RWPE2 (cell line): ENCODE measurements around the gene SMYD5.

Experiments
- ATAC-seq: fragments of 200-7000 bp; cut with Tn5 transposase; 3 replicates; pipeline ENCODE4 v1.9.1; 2021; ENCODE audit warnings: low read depth
- DNase-seq: peaks from one replicate; pipeline ENCODE4 v3.0.0-alpha.2; 2020; ENCODE audit warnings: low spot score
- H3K27ac ChIP-seq: fragments of 450-650 bp; 2 replicates; pipeline ENCODE4 v1.5.1; 2017; ENCODE audit warnings: mild to moderate bottlenecking; ENCODE audit not compliant: poor library complexity, severe bottlenecking
- H3K27me3 ChIP-seq: fragments of 250-450 bp; sonication (Bioruptor Pico); 2 replicates; pipeline ENCODE4 v1.5.1; 2021; ENCODE audit warnings: mild to moderate bottlenecking, moderate library complexity; ENCODE audit not compliant: insufficient read depth, poor library complexity, severe bottlenecking
- H3K36me3 ChIP-seq: fragments of 250-450 bp; sonication (Bioruptor Pico); 2 replicates; pipeline ENCODE4 v1.5.1; 2020; ENCODE audit warnings: low read depth, mild to moderate bottlenecking, moderate library complexity
- H3K4me1 ChIP-seq: fragments of 250-450 bp; sonication (Bioruptor Pico); 2 replicates; pipeline ENCODE4 v1.5.1; 2021; ENCODE audit warnings: mild to moderate bottlenecking, moderate library complexity; ENCODE audit not compliant: insufficient read depth, poor library complexity, severe bottlenecking
- H3K4me3 ChIP-seq: fragments of 250-450 bp; sonication (Bioruptor Pico); 2 replicates; pipeline ENCODE4 v1.5.1; 2021; ENCODE audit warnings: mild to moderate bottlenecking, moderate library complexity; ENCODE audit not compliant: severe bottlenecking
- H3K9me3 ChIP-seq: fragments of 250-450 bp; sonication (Bioruptor Pico); 2 replicates; pipeline ENCODE4 v1.5.1; 2021; ENCODE audit warnings: mild to moderate bottlenecking, moderate library complexity; ENCODE audit not compliant: severe bottlenecking
- TF ChIP-seq, protein P1 (sequence below): fragments of 450-650 bp; IDR thresholded peaks from one replicate; pipeline ENCODE4 v1.5.1; 2017; ENCODE audit warnings: mild to moderate bottlenecking, moderate library complexity; ENCODE audit not compliant: poor library complexity, severe bottlenecking

The SMYD5 gene

DNA sequence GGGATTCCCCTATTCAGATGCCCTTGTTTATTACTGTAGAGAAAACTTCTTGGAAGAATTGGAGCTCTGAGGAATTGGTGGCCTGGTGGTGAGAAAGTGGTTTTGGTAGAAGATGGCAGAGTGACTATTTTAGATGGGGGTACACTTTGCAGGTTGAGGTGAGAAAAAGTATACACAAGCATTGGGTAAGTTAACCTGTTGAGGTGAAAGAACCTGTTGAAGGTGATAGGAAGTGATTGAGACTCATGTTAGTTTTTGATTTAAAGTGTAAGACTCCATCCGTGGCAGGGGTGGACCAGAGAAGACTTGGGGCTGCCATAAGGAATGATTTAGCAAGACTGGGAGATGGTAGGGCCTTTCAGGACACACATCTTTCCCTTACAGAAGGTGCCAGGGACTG, 23.1 kb downstream of the SMYD5 start:
- Histone ChIP-seq H3K4me1 (peaks cover 12% of the 10 kb centered on the region), H3K36me3 (peaks cover 47% of the 10 kb centered on the region), H3K4me3 (no peak overlapping the region), H3K27ac (no peak overlapping the region), H3K27me3 (no peaks in the 10 kb centered on the region), H3K9me3 (no peaks in the 10 kb centered on the region)
- DNase-seq (no peak), ATAC-seq (no peak)
- TF ChIP-seq, protein P1, sequence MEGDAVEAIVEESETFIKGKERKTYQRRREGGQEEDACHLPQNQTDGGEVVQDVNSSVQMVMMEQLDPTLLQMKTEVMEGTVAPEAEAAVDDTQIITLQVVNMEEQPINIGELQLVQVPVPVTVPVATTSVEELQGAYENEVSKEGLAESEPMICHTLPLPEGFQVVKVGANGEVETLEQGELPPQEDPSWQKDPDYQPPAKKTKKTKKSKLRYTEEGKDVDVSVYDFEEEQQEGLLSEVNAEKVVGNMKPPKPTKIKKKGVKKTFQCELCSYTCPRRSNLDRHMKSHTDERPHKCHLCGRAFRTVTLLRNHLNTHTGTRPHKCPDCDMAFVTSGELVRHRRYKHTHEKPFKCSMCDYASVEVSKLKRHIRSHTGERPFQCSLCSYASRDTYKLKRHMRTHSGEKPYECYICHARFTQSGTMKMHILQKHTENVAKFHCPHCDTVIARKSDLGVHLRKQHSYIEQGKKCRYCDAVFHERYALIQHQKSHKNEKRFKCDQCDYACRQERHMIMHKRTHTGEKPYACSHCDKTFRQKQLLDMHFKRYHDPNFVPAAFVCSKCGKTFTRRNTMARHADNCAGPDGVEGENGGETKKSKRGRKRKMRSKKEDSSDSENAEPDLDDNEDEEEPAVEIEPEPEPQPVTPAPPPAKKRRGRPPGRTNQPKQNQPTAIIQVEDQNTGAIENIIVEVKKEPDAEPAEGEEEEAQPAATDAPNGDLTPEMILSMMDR: no peak

DNA sequence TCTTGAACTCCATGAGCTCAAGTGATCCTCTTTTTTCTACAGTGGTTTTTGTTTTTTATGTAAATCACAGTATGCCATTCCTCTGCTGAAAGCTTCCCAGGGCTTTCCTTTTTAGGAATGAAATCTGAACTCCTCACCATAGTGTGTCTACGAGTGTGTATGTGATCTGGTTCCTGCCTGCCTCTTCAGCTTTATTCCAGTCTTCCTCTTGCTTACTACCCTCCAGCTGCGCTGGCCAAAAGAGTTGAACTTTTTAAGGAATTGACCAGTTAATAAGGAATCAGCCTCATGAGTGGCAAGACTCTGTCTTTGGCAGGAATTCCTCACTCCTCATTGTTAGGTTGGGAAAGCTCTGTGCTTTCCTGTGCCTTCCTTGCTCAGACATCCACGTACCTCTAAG, 24.1 kb downstream of the SMYD5 start:
- H3K27ac ChIP-seq: no peak overlapping the region
- H3K9me3 ChIP-seq: no peaks in the 10 kb centered on the region
- DNase-seq (no peak), ATAC-seq (no peak)
- H3K4me1 ChIP-seq: peaks cover 14% of the 10 kb centered on the region
- no peaks in the 10 kb centered on the region for H3K27me3 ChIP-seq
- TF ChIP-seq, protein P1: no peak
- peaks cover 56% of the 10 kb centered on the region for H3K36me3 ChIP-seq
- no peak overlapping the region for H3K4me3 ChIP-seq

DNA sequence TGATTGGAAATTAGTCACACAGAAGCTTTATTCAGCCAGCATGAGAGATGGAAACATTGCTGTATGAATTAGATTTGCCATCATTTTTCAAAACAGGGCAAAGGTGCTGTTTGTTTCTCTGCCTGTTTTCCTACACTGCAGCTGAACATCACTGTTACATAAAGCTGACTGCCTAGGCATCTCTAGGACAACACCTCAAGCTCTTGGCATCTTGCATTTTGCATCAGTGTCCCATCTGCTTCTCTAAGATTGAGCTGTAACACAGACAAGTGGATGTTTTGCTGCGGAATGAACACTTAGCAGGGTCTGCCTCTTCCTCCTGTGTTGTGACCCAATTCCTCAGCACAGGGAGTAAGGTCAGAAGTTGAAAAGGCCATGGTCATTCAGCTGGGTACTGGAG, 24.9 kb downstream of the SMYD5 start:
- H3K9me3 ChIP-seq: no peaks in the 10 kb centered on the region
- H3K27me3 ChIP-seq: no peaks in the 10 kb centered on the region
- H3K4me1 ChIP-seq: peaks cover 21% of the 10 kb centered on the region
- TF ChIP-seq, protein P1: no peak
- DNase-seq (no peak), ATAC-seq (no peak)
- no peak overlapping the region for H3K27ac ChIP-seq
- H3K36me3 ChIP-seq: peaks cover 65% of the 10 kb centered on the region
- H3K4me3 ChIP-seq: no peak overlapping the region

DNA sequence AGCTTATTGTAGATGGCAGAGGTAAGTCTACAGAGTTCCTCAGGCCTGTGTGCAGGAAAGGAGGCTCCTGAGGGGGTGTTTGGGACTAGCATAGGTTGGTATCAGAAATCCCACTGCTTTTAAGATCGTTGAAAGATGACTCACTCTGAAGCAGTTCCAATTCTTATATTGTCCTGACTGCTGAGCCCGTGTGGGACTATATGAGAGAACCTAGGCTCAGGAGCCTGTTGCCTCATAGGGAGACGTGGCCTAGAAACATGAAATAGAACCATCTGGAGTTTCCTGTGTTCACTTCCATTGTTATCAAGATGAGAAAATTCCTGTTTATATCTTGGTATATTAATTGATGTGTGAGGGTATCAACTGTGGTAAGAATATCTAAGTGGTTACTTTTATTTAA, 25.7 kb downstream of the SMYD5 start:
- TF ChIP-seq, protein P1: no peak
- DNase-seq (no peak), ATAC-seq (peak; percentile 30; the same call in 2 of the 3 replicates)
- no peak overlapping the region for H3K27ac ChIP-seq
- no peaks in the 10 kb centered on the region for H3K27me3 ChIP-seq
- peaks cover 21% of the 10 kb centered on the region for H3K4me1 ChIP-seq
- H3K4me3 ChIP-seq: no peak overlapping the region
- H3K9me3 ChIP-seq: no peaks in the 10 kb centered on the region
- H3K36me3 ChIP-seq: peaks cover 71% of the 10 kb centered on the region

DNA sequence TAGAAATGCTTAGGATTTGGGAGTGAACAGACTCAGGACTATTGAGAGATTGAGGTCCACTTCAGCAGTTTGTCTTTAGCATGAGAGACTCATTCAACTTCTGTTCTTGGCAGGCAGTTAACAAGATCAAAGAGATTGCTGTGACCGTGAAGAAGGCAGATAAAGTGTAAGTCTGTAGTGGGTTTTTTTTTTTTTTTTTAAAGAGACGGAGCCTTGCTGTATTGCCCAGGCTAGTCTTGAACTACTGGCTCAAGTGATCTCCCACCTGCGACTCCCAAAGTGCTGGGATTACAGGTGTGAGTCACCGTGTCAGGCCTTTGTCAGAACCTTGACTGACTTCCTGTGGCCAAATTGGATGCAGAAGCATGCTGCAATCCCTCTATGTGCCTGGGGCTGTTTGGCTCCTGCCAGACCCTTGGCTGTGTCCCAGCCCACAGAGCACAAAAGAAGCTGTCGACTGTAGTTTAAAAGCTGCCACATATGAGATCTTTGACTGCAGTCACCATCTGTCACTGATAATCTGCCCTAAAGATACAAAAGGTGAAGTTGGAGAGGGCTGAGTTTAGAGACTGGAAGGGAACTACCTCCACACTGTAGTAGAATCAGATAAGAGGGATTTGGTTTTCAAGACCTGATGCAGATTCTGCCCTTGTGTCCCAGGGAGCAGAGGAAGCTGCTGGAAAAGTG, 30.0 kb downstream of the SMYD5 start:
- Histone ChIP-seq H3K27me3 (no peaks in the 10 kb centered on the region), H3K9me3 (no peaks in the 10 kb centered on the region), H3K27ac (peak overlapping the region; percentile 26), H3K36me3 (peaks cover 96% of the 10 kb centered on the region), H3K4me1 (peaks cover 9% of the 10 kb centered on the region), H3K4me3 (no peak overlapping the region)
- DNase-seq (peak; percentile 87), ATAC-seq (peak; percentile 94)
- TF ChIP-seq, protein P1: no peak
